HFF-Myc (cell line): Measurements from ENCODE around the gene ECSCR.
"Not testable (repeated sequence)": the region's sequence is repeated elsewhere in the genome, so short reads cannot be mapped to it uniquely, and the experiment has no call there.

Experiments
- DNase-seq: peaks from one replicate; pipeline ENCODE4 v3.0.0-alpha.2; 2011; ENCODE audit warnings: low read depth; ENCODE audit errors: extremely low read depth
- H3K4me3 ChIP-seq: replicated peaks from 2 replicates; pipeline ENCODE4 v1.5.1; 2011; ENCODE audit warnings: low read depth, mild to moderate bottlenecking, control low read depth, low read length
- CTCF ChIP-seq: IDR thresholded peaks from 2 replicates; pipeline ENCODE4 v1.5.1; 2012; ENCODE audit warnings: mild to moderate bottlenecking, low read depth, low read length, control low read depth; ENCODE audit errors: missing control alignments

ECSCR gene

GRCh38 chr5:139414581-139415130 is 47.9 kb downstream of the ECSCR start:
- DNase-seq, result no peak
- no peak overlapping the region for H3K4me3 ChIP-seq
- TF ChIP-seq CTCF, result no peak

- H3K4me3 ChIP-seq, result no peak overlapping the region
- TF ChIP-seq CTCF, result no peak
- DNase-seq, result no peak
Measured at GRCh38 chr5:139413963-139414362, 48.6 kb downstream of the ECSCR start.

- no peak overlapping the region for H3K4me3 ChIP-seq
- no peak for TF ChIP-seq CTCF
- DNase-seq, result no peak
Measured at GRCh38 chr5:139413153-139413552, 49.4 kb downstream of the ECSCR start.

- no peak overlapping the region for H3K4me3 ChIP-seq
- DNase-seq, result no peak
- no peak for TF ChIP-seq CTCF
Measured at GRCh38 chr5:139410993-139411828, 51.3 kb downstream of the ECSCR start.

- no peak for DNase-seq
- TF ChIP-seq CTCF, result no peak
- no peak overlapping the region for H3K4me3 ChIP-seq
Measured at GRCh38 chr5:139410121-139410992, 52.2 kb downstream of the ECSCR start.

GRCh38 chr5:139409116-139409515 is 53.4 kb downstream of the ECSCR start:
- H3K4me3 ChIP-seq, DNase-seq: not testable (repeated sequence)

- no peak for DNase-seq
- no peak for TF ChIP-seq CTCF
- no peak overlapping the region for H3K4me3 ChIP-seq
Measured at GRCh38 chr5:139408191-139408590, 54.4 kb downstream of the ECSCR start.
